ENCODE results near the gene NADSYN1. TPM values are rescaled to one million over a fixed set of nuclear protein-coding genes. Genes with fewer than 3 reads are reported as not detected.

The NADSYN1 gene
- polyA plus RNA-seq, 3 donors, result 44.1 to 162 (median 44.8) TPM

GRCh38 chr11:71444811-71445210 is 8.2 kb upstream of the NADSYN1 start:
- Mint-ChIP-seq H3K4me1 (peaks cover 23% of the 10 kb centered on the region), H3K27ac (no peak overlapping the region), H3K4me3 (no peak overlapping the region), H3K27me3 (ENCODE audit: low read depth in 3 of 3) (peaks cover 0 to 3% (median 1%) of the 10 kb centered on the region in 3 donors), H3K36me3 (peaks cover 13 to 16% of the 10 kb centered on the region in 2 donors), H3K9me3 (peaks cover 7 to 19% (median 15%) of the 10 kb centered on the region in 7 donors)
- no peak overlapping the region for H3K4me3 ChIP-seq (replicated peaks in 1 of 3; ENCODE audit: low read depth in 2 of 3, low read length in 3 of 3)
- no peak overlapping the region for H3K9ac ChIP-seq (ENCODE audit: insufficient read depth, low read length, poor library complexity, severe bottlenecking)
- H3K9me3 ChIP-seq (replicated peaks in 1 of 2; ENCODE audit: control insufficient read depth in 1 of 2, insufficient read depth in 1 of 2, low read length in 2 of 2), result peaks cover 7 to 11% of the 10 kb centered on the region in 2 donors
- 95% methylated on average over 4 of the region's 6 CpGs for WGBS (ENCODE audit: insufficient coverage)
- no peak overlapping the region for H3K27ac ChIP-seq (ENCODE audit: low read depth in 1 of 2, low read length in 2 of 2)
- DNase-seq, result no peak
- H3K27me3 ChIP-seq (ENCODE audit: control insufficient read depth in 2 of 2, insufficient read depth in 2 of 2, low read length in 2 of 2), result no peaks in the 10 kb centered on the region
- H3K79me2 ChIP-seq (ENCODE audit: insufficient read depth, low read length), result no peaks in the 10 kb centered on the region
- intact Hi-C loops (cut with micrococcal nuclease), result no loop called here
- H3K36me3 ChIP-seq (replicated peaks in 1 of 2; ENCODE audit: control insufficient read depth in 1 of 2, insufficient read depth in 2 of 2, low read length in 2 of 2), result no peaks in the 10 kb centered on the region
- TF ChIP-seq CTCF (IDR thresholded peaks at IDR 0.05), result no peak
- no peak overlapping the region for H2AFZ ChIP-seq (ENCODE audit: insufficient read depth, low read depth, low read length, poor library complexity, severe bottlenecking)
- H3K4me1 ChIP-seq (ENCODE audit: control insufficient read depth in 1 of 2, insufficient read depth in 2 of 2, low read length in 2 of 2), result peaks cover 27 to 30% of the 10 kb centered on the region in 2 donors
- no peak overlapping the region for H3K4me2 ChIP-seq (replicated peaks; ENCODE audit: extremely low read depth, low read length, poor library complexity, severe bottlenecking)
- no peaks in the 10 kb centered on the region for H4K20me1 ChIP-seq (ENCODE audit: insufficient read depth, low read length)

GRCh38 chr11:71446150-71446549 is 6.9 kb upstream of the NADSYN1 start:
- H3K79me2 ChIP-seq (ENCODE audit: insufficient read depth, low read length), result no peaks in the 10 kb centered on the region
- WGBS (ENCODE audit: insufficient coverage), result no CpG with 5 or more reads among the region's 1 CpG
- H2AFZ ChIP-seq (ENCODE audit: insufficient read depth, low read depth, low read length, poor library complexity, severe bottlenecking), result no peak overlapping the region
- no peak for DNase-seq
- Mint-ChIP-seq H3K9me3 (peaks cover 7 to 19% (median 15%) of the 10 kb centered on the region in 7 donors), H3K4me3 (no peak overlapping the region), H3K4me1 (peaks cover 28% of the 10 kb centered on the region), H3K27me3 (ENCODE audit: low read depth in 3 of 3) (peaks cover 0 to 3% (median 1%) of the 10 kb centered on the region in 3 donors), H3K36me3 (peaks cover 9 to 14% of the 10 kb centered on the region in 2 donors), H3K27ac (no peak overlapping the region)
- no peaks in the 10 kb centered on the region for H3K27me3 ChIP-seq (ENCODE audit: control insufficient read depth in 2 of 2, insufficient read depth in 2 of 2, low read length in 2 of 2)
- no peak for TF ChIP-seq CTCF (IDR thresholded peaks at IDR 0.05)
- H4K20me1 ChIP-seq (ENCODE audit: insufficient read depth, low read length), result no peaks in the 10 kb centered on the region
- no peak overlapping the region for H3K9ac ChIP-seq (ENCODE audit: insufficient read depth, low read length, poor library complexity, severe bottlenecking)
- peaks cover 27 to 30% of the 10 kb centered on the region in 2 donors for H3K4me1 ChIP-seq (ENCODE audit: control insufficient read depth in 1 of 2, insufficient read depth in 2 of 2, low read length in 2 of 2)
- H3K27ac ChIP-seq (ENCODE audit: low read depth in 1 of 2, low read length in 2 of 2), result no peak overlapping the region
- peaks cover 7 to 11% of the 10 kb centered on the region in 2 donors for H3K9me3 ChIP-seq (replicated peaks in 1 of 2; ENCODE audit: control insufficient read depth in 1 of 2, insufficient read depth in 1 of 2, low read length in 2 of 2)
- H3K36me3 ChIP-seq (replicated peaks in 1 of 2; ENCODE audit: control insufficient read depth in 1 of 2, insufficient read depth in 2 of 2, low read length in 2 of 2), result no peaks in the 10 kb centered on the region
- no peak overlapping the region for H3K4me2 ChIP-seq (replicated peaks; ENCODE audit: extremely low read depth, low read length, poor library complexity, severe bottlenecking)
- intact Hi-C loops (cut with micrococcal nuclease), result no loop called here
- no peak overlapping the region for H3K4me3 ChIP-seq (replicated peaks in 1 of 3; ENCODE audit: low read depth in 2 of 3, low read length in 3 of 3)

Measured in CD14-positive monocyte (primary cell).